Parathyroid adenoma (tissue), 2 donors: Measurements from ENCODE around the gene TMIGD1.

Source experiments
- H2AFZ ChIP-seq: fragments of 300-600 bp; sonication (generic); one replicate; pipeline ENCODE4 v1.7.0; 2017; ENCODE audit warnings: antibody characterized with exemption, mild to moderate bottlenecking
- H3K27ac ChIP-seq: fragments of 300-600 bp; sonication (generic); one replicate; pipeline ENCODE4 v1.7.0; 2017
- H3K27me3 ChIP-seq: fragments of 300-600 bp; sonication (generic); one replicate; pipeline ENCODE4 v1.7.0; 2017; ENCODE audit warnings: low read length; ENCODE audit not compliant: control insufficient read depth, insufficient read depth
- H3K36me3 ChIP-seq: fragments of 300-600 bp; sonication (generic); one replicate; pipeline ENCODE4 v1.7.0; 2017; ENCODE audit warnings: low read length; ENCODE audit not compliant: control insufficient read depth, insufficient read depth
- H3K4me1 ChIP-seq: fragments of 300-600 bp; sonication (generic); one replicate; pipeline ENCODE4 v1.7.0; 2017; ENCODE audit warnings: control low read depth
- H3K4me2 ChIP-seq: fragments of 300-600 bp; sonication (generic); one replicate; pipeline ENCODE4 v1.7.0; 2017; ENCODE audit warnings: low read length
- H3K4me3 ChIP-seq: fragments of 300-600 bp; sonication (generic); one replicate; pipeline ENCODE4 v1.7.0; 2017; ENCODE audit warnings: low read depth, low read length
- H3K79me2 ChIP-seq: fragments of 300-600 bp; sonication (generic); one replicate; pipeline ENCODE4 v1.7.0; 2017; ENCODE audit warnings: control low read depth
- H3K9ac ChIP-seq: fragments of 300-600 bp; sonication (generic); one replicate; pipeline ENCODE4 v1.7.0; 2017; ENCODE audit warnings: mild to moderate bottlenecking
- H3K9me3 ChIP-seq: fragments of 300-600 bp; sonication (generic); one replicate; pipeline ENCODE4 v1.7.0; 2017; ENCODE audit warnings: low read length; ENCODE audit not compliant: control insufficient read depth
- CTCF ChIP-seq: fragments of 300-600 bp; sonication (generic); IDR thresholded peaks from one replicate; pipeline ENCODE4 v1.7.0; 2017; ENCODE audit warnings: antibody characterized with exemption, mild to moderate bottlenecking
- donor health status: primary hyperparathyroidism.

The TMIGD1 gene

GRCh38 chr17:30332057-30332542 lies 1.8 kb downstream of the TMIGD1 start:
- no peaks in the 10 kb centered on the region for H3K4me1 ChIP-seq
- no peaks in the 10 kb centered on the region for H3K27me3 ChIP-seq
- no peaks in the 10 kb centered on the region for H3K79me2 ChIP-seq
- H3K4me2 ChIP-seq = no peak overlapping the region
- no peak overlapping the region for H3K9ac ChIP-seq
- no peak overlapping the region for H3K27ac ChIP-seq
- H3K9me3 ChIP-seq = no peaks in the 10 kb centered on the region
- no peak for TF ChIP-seq CTCF
- no peak overlapping the region for H2AFZ ChIP-seq
- H3K36me3 ChIP-seq = no peaks in the 10 kb centered on the region
- no peak overlapping the region for H3K4me3 ChIP-seq

- Histone ChIP-seq H3K27ac (no peak overlapping the region), H3K27me3 (no peaks in the 10 kb centered on the region), H2AFZ (no peak overlapping the region), H3K4me3 (no peak overlapping the region), H3K36me3 (no peaks in the 10 kb centered on the region), H3K4me2 (no peak overlapping the region), H3K9ac (no peak overlapping the region), H3K9me3 (no peaks in the 10 kb centered on the region), H3K79me2 (no peaks in the 10 kb centered on the region), H3K4me1 (no peaks in the 10 kb centered on the region)
- TF ChIP-seq CTCF = no peak
These were observed 7.0 kb downstream of the TMIGD1 start for GRCh38 chr17:30326809-30327208.

- Histone ChIP-seq H3K9ac (no peak overlapping the region), H3K79me2 (no peaks in the 10 kb centered on the region), H3K9me3 (no peaks in the 10 kb centered on the region), H3K4me2 (no peak overlapping the region), H3K36me3 (no peaks in the 10 kb centered on the region), H3K4me3 (no peak overlapping the region), H3K27me3 (no peaks in the 10 kb centered on the region), H3K27ac (no peak overlapping the region), H3K4me1 (no peaks in the 10 kb centered on the region), H2AFZ (no peak overlapping the region)
- no peak for TF ChIP-seq CTCF
These were observed 9.1 kb downstream of the TMIGD1 start for GRCh38 chr17:30324723-30325122.

GRCh38 chr17:30323895-30324319 lies 9.9 kb downstream of the TMIGD1 start:
- Histone ChIP-seq H3K79me2 (no peaks in the 10 kb centered on the region), H3K9ac (no peak overlapping the region), H3K4me1 (no peaks in the 10 kb centered on the region), H3K36me3 (no peaks in the 10 kb centered on the region), H2AFZ (no peak overlapping the region), H3K4me3 (no peak overlapping the region), H3K4me2 (no peak overlapping the region), H3K9me3 (no peaks in the 10 kb centered on the region), H3K27me3 (no peaks in the 10 kb centered on the region), H3K27ac (no peak overlapping the region)
- no peak for TF ChIP-seq CTCF

GRCh38 chr17:30323262-30323894 lies 10.5 kb downstream of the TMIGD1 start:
- no peak overlapping the region for H3K27ac ChIP-seq
- no peak overlapping the region for H2AFZ ChIP-seq
- no peaks in the 10 kb centered on the region for H3K79me2 ChIP-seq
- H3K4me1 ChIP-seq = no peaks in the 10 kb centered on the region
- no peaks in the 10 kb centered on the region for H3K9me3 ChIP-seq
- no peaks in the 10 kb centered on the region for H3K27me3 ChIP-seq
- no peak overlapping the region for H3K4me3 ChIP-seq
- no peak overlapping the region for H3K4me2 ChIP-seq
- no peak overlapping the region for H3K9ac ChIP-seq
- H3K36me3 ChIP-seq = no peaks in the 10 kb centered on the region
- no peak for TF ChIP-seq CTCF
